Measurements from ENCODE around the gene ETS1. TPM values are rescaled to one million over a fixed set of nuclear protein-coding genes. Genes with fewer than 3 reads are reported as not detected.

The ETS1 gene
- total RNA-seq, 2 experiments from 2014 or later: 579 to 590 TPM

DNA sequence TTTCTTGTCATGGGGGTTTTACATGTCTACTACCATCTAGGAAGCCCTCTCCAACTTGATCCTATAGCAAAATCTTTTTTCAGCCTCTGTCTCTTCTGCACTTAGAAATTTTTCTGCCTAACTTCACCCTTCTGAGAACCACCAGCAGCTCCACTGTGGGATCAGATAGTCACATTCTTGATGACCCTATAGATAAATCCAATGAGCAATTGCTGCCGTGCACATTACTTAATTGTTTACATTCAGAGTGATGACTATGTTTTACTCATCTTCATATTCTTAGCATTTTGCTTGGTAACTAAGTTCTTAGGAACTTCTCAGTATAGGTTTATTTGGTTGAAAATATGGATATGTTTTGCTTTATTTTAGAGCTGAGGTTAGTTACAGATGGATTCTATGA lies 12.4 kb upstream of the ETS1 start:
- Mint-ChIP-seq H3K9me3 (no peaks in the 10 kb centered on the region), H3K4me3 (no peak overlapping the region), H3K36me3 (ENCODE audit: low read depth) (no peaks in the 10 kb centered on the region), H3K27me3 (no peaks in the 10 kb centered on the region), H3K27ac (no peak overlapping the region), H3K4me1 (ENCODE audit: low read depth) (peaks cover 52% of the 10 kb centered on the region)
- DNase-seq: no peak
- ChIA-PET POLR2A (interaction anchor here (0.9 to 2.1 kb wide), 3 partner anchors 9 to 66 kb away, joined by 3 to 7 read pairs (median 3); no protein-coding TSS in a partner anchor), CTCF (interaction anchor here (1.0 to 1.5 kb wide), 2 partner anchors 11 to 13 kb away, joined by 3 to 4 read pairs; no protein-coding TSS in a partner anchor)
- Histone ChIP-seq H3K27me3 (ENCODE audit: control insufficient read depth in 1 of 2, insufficient read depth in 2 of 2, low read length in 2 of 2) (no peaks in the 10 kb centered on the region), H3K27ac (ENCODE audit: low read depth in 1 of 2, low read length in 2 of 2) (no peak overlapping the region), H3K4me1 (ENCODE audit: insufficient read depth, low read length) (peaks cover 12% of the 10 kb centered on the region), H3K36me3 (ENCODE audit: insufficient read depth, low read length) (no peaks in the 10 kb centered on the region), H3K4me3 (ENCODE audit: low read length) (no peak overlapping the region), H3K9me3 (ENCODE audit: control insufficient read depth in 1 of 2, insufficient read depth in 1 of 2, low read length in 2 of 2) (no peaks in the 10 kb centered on the region)
- no peak for ATAC-seq (ENCODE audit: poor library complexity)
- intact Hi-C loops (cut with DNase I, micrococcal nuclease): no loop called here
- TF ChIP-seq, protein P1, sequence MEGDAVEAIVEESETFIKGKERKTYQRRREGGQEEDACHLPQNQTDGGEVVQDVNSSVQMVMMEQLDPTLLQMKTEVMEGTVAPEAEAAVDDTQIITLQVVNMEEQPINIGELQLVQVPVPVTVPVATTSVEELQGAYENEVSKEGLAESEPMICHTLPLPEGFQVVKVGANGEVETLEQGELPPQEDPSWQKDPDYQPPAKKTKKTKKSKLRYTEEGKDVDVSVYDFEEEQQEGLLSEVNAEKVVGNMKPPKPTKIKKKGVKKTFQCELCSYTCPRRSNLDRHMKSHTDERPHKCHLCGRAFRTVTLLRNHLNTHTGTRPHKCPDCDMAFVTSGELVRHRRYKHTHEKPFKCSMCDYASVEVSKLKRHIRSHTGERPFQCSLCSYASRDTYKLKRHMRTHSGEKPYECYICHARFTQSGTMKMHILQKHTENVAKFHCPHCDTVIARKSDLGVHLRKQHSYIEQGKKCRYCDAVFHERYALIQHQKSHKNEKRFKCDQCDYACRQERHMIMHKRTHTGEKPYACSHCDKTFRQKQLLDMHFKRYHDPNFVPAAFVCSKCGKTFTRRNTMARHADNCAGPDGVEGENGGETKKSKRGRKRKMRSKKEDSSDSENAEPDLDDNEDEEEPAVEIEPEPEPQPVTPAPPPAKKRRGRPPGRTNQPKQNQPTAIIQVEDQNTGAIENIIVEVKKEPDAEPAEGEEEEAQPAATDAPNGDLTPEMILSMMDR (IDR thresholded peaks at IDR 0.05): no peak

DNA sequence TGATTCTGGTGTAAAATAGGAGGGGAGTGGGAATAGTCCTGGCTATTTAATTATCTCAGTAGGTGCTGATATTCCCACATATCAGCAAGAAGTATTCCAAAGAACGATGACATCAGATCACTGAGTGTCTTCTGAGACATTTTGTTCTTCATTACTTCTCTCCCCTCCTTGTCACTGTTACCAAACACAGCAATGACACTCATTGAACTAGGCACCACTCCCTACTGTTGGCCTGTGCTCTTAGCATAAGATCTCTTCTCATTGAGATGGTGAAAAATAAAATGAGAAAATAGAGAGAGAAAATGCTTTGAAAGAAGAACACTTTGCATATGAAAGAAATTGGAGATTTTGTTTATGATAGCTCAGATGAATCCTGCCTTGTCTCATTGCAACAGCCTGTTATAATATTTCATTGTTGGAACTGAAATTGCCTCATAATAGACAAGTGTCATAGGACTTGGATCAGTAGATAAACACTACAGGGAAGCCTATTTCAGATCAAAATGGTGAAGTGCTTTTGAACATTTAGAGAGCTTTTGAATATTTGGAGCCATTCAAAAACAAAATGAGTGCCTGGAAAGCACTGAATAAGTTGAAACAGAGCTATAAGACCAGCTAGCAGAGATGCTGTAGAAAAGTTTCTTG lies 11.3 kb upstream of the ETS1 start:
- Mint-ChIP-seq H3K27ac (no peak overlapping the region), H3K36me3 (ENCODE audit: low read depth) (no peaks in the 10 kb centered on the region), H3K9me3 (no peaks in the 10 kb centered on the region), H3K27me3 (no peaks in the 10 kb centered on the region), H3K4me3 (no peak overlapping the region), H3K4me1 (ENCODE audit: low read depth) (peaks cover 41% of the 10 kb centered on the region)
- TF ChIP-seq, protein P1 (IDR thresholded peaks at IDR 0.05): no peak
- Histone ChIP-seq H3K4me3 (ENCODE audit: low read length) (no peak overlapping the region), H3K36me3 (ENCODE audit: insufficient read depth, low read length) (no peaks in the 10 kb centered on the region), H3K9me3 (ENCODE audit: control insufficient read depth in 1 of 2, insufficient read depth in 1 of 2, low read length in 2 of 2) (no peaks in the 10 kb centered on the region), H3K4me1 (ENCODE audit: insufficient read depth, low read length) (peaks cover 10% of the 10 kb centered on the region), H3K27ac (ENCODE audit: low read depth in 1 of 2, low read length in 2 of 2) (no peak overlapping the region), H3K27me3 (ENCODE audit: control insufficient read depth in 1 of 2, insufficient read depth in 2 of 2, low read length in 2 of 2) (no peaks in the 10 kb centered on the region)
- CTCF ChIA-PET: interaction anchor here (1.0 to 1.5 kb wide), 4 partner anchors 9 to 426 kb away, joined by 3 to 4 read pairs (median 3); no protein-coding TSS in a partner anchor
- DNase-seq (no peak), ATAC-seq (ENCODE audit: poor library complexity) (no peak)
- intact Hi-C loops (cut with DNase I, micrococcal nuclease): no loop called here
- POLR2A ChIA-PET: interaction anchor here (0.9 to 2.1 kb wide), 3 partner anchors 10 to 65 kb away, joined by 3 to 7 read pairs (median 3); no protein-coding TSS in a partner anchor

DNA sequence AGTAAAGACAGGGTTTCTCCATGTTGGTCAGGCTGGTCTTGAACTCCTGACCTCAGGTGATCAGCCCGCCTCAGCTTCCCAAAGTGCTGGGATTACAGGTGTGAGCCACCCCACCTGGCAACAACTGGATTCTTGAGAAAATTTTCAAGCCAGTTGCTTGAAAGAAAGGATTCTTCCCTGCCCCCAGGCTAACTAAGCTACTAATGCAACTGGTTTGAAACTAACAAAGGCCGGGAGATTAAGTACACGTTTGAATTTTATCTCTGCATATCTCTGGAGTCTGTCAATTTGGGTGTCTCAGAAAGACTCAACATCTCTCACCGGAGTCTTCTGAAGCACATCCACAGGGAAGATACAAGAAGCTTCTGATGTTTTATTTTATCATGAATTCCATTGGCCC lies 10.7 kb upstream of the ETS1 start:
- Mint-ChIP-seq H3K4me1 (ENCODE audit: low read depth) (peaks cover 35% of the 10 kb centered on the region), H3K27me3 (no peaks in the 10 kb centered on the region), H3K27ac (no peak overlapping the region), H3K4me3 (no peak overlapping the region), H3K36me3 (ENCODE audit: low read depth) (no peaks in the 10 kb centered on the region), H3K9me3 (no peaks in the 10 kb centered on the region)
- TF ChIP-seq, protein P1 (IDR thresholded peaks at IDR 0.05): no peak
- ATAC-seq (ENCODE audit: poor library complexity): no peak
- no peak for DNase-seq
- POLR2A ChIA-PET: no interaction called here
- H3K4me3 ChIP-seq (ENCODE audit: low read length): no peak overlapping the region
- H3K27me3 ChIP-seq (ENCODE audit: control insufficient read depth in 1 of 2, insufficient read depth in 2 of 2, low read length in 2 of 2): no peaks in the 10 kb centered on the region
- no peak overlapping the region for H3K27ac ChIP-seq (ENCODE audit: low read depth in 1 of 2, low read length in 2 of 2)
- H3K9me3 ChIP-seq (ENCODE audit: control insufficient read depth in 1 of 2, insufficient read depth in 1 of 2, low read length in 2 of 2): no peaks in the 10 kb centered on the region
- CTCF ChIA-PET: interaction anchor here (1.0 to 1.2 kb wide), 3 partner anchors 9 to 426 kb away, joined by 3 read pairs; no protein-coding TSS in a partner anchor
- H3K4me1 ChIP-seq (ENCODE audit: insufficient read depth, low read length): peaks cover 4% of the 10 kb centered on the region
- intact Hi-C loops (cut with DNase I, micrococcal nuclease): no loop called here
- H3K36me3 ChIP-seq (ENCODE audit: insufficient read depth, low read length): no peaks in the 10 kb centered on the region
